Measurements from ENCODE around the gene AHCYL1.

AHCYL1 gene

DNA sequence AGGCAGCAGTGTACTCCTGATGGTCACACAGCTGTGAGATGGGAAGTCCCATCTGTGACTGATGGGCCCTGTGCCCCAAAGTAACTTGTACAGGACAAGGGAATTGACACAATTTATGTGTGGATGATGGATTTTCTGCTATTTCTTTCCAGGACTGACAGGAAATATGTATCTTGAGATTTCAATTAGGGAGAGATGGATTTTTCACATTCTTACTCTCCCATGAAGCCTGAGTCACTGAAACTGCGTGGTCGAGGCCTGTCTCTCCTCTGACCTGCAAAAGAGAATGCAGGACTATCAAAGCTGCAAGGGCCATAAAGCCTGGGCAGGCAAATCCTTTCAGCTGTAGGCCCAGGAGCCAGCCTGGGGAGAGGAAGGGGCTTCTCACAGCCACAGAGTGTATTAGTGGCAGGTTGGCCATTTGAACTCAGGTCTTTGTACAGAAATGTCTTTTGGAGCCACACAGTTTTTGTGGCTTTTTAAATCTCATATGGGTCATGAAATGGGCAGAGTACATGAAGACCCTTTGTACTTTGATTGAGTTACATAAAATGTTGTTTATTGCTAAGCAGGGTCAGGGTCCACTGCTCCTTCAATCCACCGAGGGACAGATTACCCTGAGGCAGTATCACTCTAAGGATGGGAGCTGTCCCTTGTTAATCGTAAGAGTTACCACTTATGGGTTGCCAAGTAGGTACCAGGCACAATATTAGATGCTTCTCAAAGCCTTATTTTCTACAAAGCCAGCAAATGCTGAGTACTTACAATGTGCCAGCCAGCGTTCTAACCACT is 71.1 kb downstream of the AHCYL1 start:
- DNase-seq (ENCODE audit: low read depth) = no peak
- no peak for TF ChIP-seq CTCF (IDR thresholded peaks at IDR 0.05; ENCODE audit: low read depth, low read length, missing control alignments)
- in situ Hi-C loops (cut with HindIII; ENCODE audit: low sequenced_read_pairs) = no loop called here
- H3K4me3 ChIP-seq (ENCODE audit: low read depth, low read length) = no peak overlapping the region

DNA sequence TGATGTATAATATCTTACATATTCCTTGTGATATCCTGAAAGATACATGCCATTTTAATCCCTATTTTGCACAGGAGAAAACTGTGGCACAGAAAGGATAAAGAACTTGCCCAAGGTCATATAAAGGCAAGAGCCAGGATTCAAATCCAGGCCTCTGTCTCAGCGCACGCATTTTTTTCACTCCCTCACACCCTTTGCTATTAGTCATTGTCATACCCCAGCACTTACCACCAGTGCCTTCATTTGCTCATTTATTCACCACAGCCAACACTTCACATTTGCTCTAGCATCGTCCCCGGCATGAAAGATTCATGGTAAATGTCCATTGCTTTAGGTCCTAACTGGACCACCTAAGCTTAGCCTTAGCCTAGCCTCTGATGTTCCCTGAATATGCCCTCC is 71.7 kb downstream of the AHCYL1 start:
- in situ Hi-C loops (cut with HindIII; ENCODE audit: low sequenced_read_pairs) = no loop called here
- no peak for TF ChIP-seq CTCF (IDR thresholded peaks at IDR 0.05; ENCODE audit: low read depth, low read length, missing control alignments)
- no peak overlapping the region for H3K4me3 ChIP-seq (ENCODE audit: low read depth, low read length)
- no peak for DNase-seq (ENCODE audit: low read depth)

DNA sequence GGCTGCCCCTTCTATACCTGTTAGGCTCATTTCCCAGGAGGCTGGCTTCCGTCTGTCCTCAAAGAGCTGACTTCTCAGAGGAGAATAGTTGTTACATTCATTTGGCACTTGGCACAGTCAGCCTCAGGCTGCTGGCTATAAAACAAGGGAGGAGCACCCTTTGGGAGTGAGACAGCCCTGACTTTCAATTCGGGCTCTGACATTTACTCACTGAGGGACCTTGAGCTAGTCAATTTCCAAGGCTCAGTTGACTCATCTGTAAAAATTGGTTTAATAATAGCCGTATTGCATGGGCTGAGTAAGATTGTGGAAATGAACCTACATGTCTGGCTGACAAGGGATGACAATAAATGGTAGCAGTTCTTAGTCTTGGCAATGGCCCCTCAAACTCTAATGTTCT is 72.2 kb downstream of the AHCYL1 start:
- DNase-seq (ENCODE audit: low read depth) = no peak
- in situ Hi-C loops (cut with HindIII; ENCODE audit: low sequenced_read_pairs) = no loop called here
- no peak overlapping the region for H3K4me3 ChIP-seq (ENCODE audit: low read depth, low read length)
- no peak for TF ChIP-seq CTCF (IDR thresholded peaks at IDR 0.05; ENCODE audit: low read depth, low read length, missing control alignments)

DNA sequence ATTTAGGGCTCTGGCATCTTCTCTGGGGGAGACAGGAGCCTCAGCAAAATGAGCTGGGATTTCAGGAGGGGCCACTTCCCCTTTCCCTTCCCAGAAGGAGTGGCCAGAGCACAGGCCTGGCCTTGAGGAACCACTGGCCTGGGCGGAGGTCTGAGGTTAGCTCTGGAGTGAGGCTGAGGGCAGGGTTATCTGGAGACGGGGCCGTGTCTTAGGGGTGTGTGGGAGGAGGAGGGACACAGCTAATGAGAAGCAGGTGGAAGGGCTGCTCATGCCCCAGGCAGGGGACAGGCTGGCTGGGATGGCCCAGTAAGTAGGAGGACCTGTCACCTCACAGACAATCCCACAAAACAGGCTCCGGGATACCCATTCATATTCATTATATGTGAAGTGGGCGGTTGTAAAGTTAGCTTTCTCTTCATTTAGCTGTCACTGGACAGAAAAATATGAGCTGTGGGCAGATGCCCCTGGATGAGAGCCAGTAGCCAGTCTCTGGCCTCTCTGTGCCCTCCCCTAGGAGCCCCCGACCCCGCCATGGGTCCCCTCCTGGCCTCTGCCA is 73.5 kb downstream of the AHCYL1 start:
- no peak for DNase-seq (ENCODE audit: low read depth)
- H3K4me3 ChIP-seq (ENCODE audit: low read depth, low read length) = no peak overlapping the region
- in situ Hi-C loops (cut with HindIII; ENCODE audit: low sequenced_read_pairs) = no loop called here
- TF ChIP-seq CTCF (IDR thresholded peaks at IDR 0.05; ENCODE audit: low read depth, low read length, missing control alignments) = no peak

GRCh38 chr1:110058591-110058990 is 74.0 kb downstream of the AHCYL1 start:
- in situ Hi-C loops (cut with HindIII; ENCODE audit: low sequenced_read_pairs) = no loop called here
- DNase-seq (ENCODE audit: low read depth) = no peak
- TF ChIP-seq CTCF (IDR thresholded peaks at IDR 0.05; ENCODE audit: low read depth, low read length, missing control alignments) = no peak
- H3K4me3 ChIP-seq (ENCODE audit: low read depth, low read length) = no peak overlapping the region

DNA sequence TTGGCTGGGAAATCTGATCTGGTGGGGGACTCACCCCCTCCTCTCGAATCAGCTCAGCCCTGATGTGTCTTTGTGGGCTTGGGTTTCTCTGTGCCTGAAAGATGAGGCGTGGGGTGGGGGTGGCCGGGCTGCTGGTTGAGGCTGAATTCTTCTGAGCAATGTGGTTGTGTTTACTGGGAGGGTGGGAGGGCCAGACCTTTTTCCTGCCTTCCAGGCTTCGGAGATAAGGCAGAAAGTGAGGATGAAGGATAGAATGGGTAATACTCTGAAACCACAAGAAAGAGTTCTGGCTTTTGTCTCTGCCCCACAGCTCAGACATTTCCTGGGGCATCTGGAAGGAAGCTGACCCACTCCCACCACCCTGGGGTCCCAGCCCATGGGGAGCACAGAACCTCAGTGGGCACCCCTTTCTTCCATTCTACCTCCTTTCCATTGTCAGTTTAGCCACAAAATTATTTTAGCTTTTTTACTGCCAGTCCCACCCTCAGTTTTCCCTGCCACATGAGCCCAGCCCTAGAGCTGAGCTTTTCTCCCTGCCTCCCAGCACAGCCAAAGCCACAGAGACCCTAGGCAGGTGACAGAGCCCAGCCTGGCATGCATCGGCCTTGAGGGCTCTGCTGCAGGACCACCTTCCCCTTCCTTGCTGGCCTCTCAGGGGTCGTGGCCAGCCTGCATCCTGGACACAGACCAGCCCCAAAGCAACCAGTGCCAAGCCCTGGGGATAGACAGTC is 74.7 kb downstream of the AHCYL1 start:
- in situ Hi-C loops (cut with HindIII; ENCODE audit: low sequenced_read_pairs) = no loop called here
- DNase-seq (ENCODE audit: low read depth) = no peak

More for the DNA sequence above, 74.7 kb downstream of the AHCYL1 start:
- H3K4me3 ChIP-seq (ENCODE audit: low read depth, low read length) = no peak overlapping the region
- TF ChIP-seq CTCF (IDR thresholded peaks at IDR 0.05; ENCODE audit: low read depth, low read length, missing control alignments) = no peak

All from astrocyte of the cerebellum (primary cell).